GM12878 (cell line): ENCODE results near the gene XPC. TPM values are rescaled to one million over a fixed set of nuclear protein-coding genes. Genes with fewer than 3 reads are reported as not detected.

Source experiments
- ATAC-seq: fragments of 200-7000 bp; cut with Tn5 transposase; 3 replicates; pipeline ENCODE4 v1.9.1; 2020; ENCODE audit warnings: mild to moderate bottlenecking, moderate library complexity
- BruUV-seq: library from RNA; stranded (reverse); fragments of 400-500 nt; replicated peaks from 2 replicates; lab custom pipeline; 2021; lab: Mats Ljungman, UMichigan
- CTCF ChIA-PET: fragments of 300-600 bp; sonication (Branson Sonifier 250); formaldehyde crosslinking; extraction: SDS; loops from one replicate; lab custom pipeline; 2021; ENCODE audit warnings: inconsistent platforms; lab: Yijun Ruan, JAX
- POLR2A ChIA-PET: fragments of 350-600 bp; formaldehyde crosslinking; extraction: SDS; loops from one replicate; lab custom pipeline; 2021; ENCODE audit warnings: inconsistent platforms; lab: Charles Lee
- RAD21 ChIA-PET: fragments of 300-600 bp; sonication (Branson Sonifier 250); formaldehyde crosslinking; loops from one replicate; lab custom pipeline; 2023; ENCODE audit warnings: antibody characterized with exemption; ENCODE audit not compliant: unreplicated experiment; lab: Charles Lee
- SMC1A ChIA-PET: fragments of 300-600 bp; sonication (Branson Sonifier 250); formaldehyde crosslinking; loops from one replicate; lab custom pipeline; 2023; ENCODE audit not compliant: unreplicated experiment, uncharacterized antibody; lab: Charles Lee
- DNase-seq: peaks from one replicate; pipeline ENCODE4 v3.0.0-alpha.2; 2011; ENCODE audit warnings: low read depth, low spot score
- FAIRE-seq: peaks from 3 replicates; lab custom pipeline; 2011; peaks lifted over from hg19 to GRCh38; lab: Jason Lieb, UNC
- H2AFZ ChIP-seq: 2 replicates; pipeline ENCODE4 v1.6.0; 2011; ENCODE audit warnings: low read depth, low read length, control low read depth; ENCODE audit not compliant: control insufficient read depth
- H3K27ac ChIP-seq: 2 replicates; pipeline ENCODE4 v1.5.1; 2011; ENCODE audit warnings: control low read depth; ENCODE audit not compliant: control insufficient read depth, insufficient read depth
- H3K27me3 ChIP-seq, 2 experiments: replicated peaks in 1 of 2; 2 replicates each; pipeline versions ENCODE4 v1.6.0 to v1.6.1; 2011; ENCODE audit warnings: low read length in 1 of 2; ENCODE audit not compliant: control insufficient read depth in 2 of 2, insufficient read depth in 2 of 2
- H3K36me3 ChIP-seq, 2 experiments: 2 replicates each; pipeline ENCODE4 v1.5.1; 2011; ENCODE audit warnings: low read length in 1 of 2; ENCODE audit not compliant: control insufficient read depth in 2 of 2, insufficient read depth in 2 of 2
- H3K4me1 ChIP-seq: 2 replicates; pipeline ENCODE4 v1.6.1; 2011; ENCODE audit warnings: mild to moderate bottlenecking, low read length, moderate library complexity, mixed read lengths; ENCODE audit not compliant: control insufficient read depth, insufficient read depth
- H3K4me2 ChIP-seq: 2 replicates; pipeline ENCODE4 v1.6.0; 2011; ENCODE audit warnings: control low read depth; ENCODE audit not compliant: control insufficient read depth, insufficient read depth
- H3K4me3 ChIP-seq: fragments of 200-600 bp; sonication (generic); 2 replicates; pipeline ENCODE4 v1.5.1; 2016
- H3K79me2 ChIP-seq: 2 replicates; pipeline ENCODE4 v1.6.0; 2011; ENCODE audit warnings: low read length; ENCODE audit not compliant: control insufficient read depth, insufficient read depth
- H3K9ac ChIP-seq: 2 replicates; pipeline ENCODE4 v1.8.0; 2011; ENCODE audit warnings: low read length, control low read depth, mixed read lengths; ENCODE audit not compliant: control insufficient read depth, insufficient read depth
- H3K9me3 ChIP-seq: replicated peaks from 3 replicates; pipeline ENCODE4 v1.5.1; 2011; ENCODE audit warnings: mild to moderate bottlenecking, low read length; ENCODE audit not compliant: control insufficient read depth, insufficient read depth
- H4K20me1 ChIP-seq: 2 replicates; pipeline ENCODE4 v1.6.0; 2011; ENCODE audit not compliant: control insufficient read depth, insufficient read depth
- BACH1 ChIP-seq: fragments of 450-650 bp; IDR thresholded peaks from 2 replicates; pipeline ENCODE4 v1.6.1; 2017; ENCODE audit warnings: mild to moderate bottlenecking, borderline replicate concordance
- CHD1 ChIP-seq: IDR thresholded peaks from 2 replicates; pipeline ENCODE4 v1.6.1; 2012; ENCODE audit warnings: low read depth, low read length, improper control_type of control experiment
- EGR1 ChIP-seq, 2 experiments: IDR thresholded peaks; 1 replicate in 1 of 2; 2 replicates in 1 of 2; pipeline ENCODE4 v1.6.1; 2011 to 2012; ENCODE audit warnings: low read depth in 2 of 2, low read length in 2 of 2, borderline replicate concordance in 1 of 2, mild to moderate bottlenecking in 1 of 2, moderate library complexity in 1 of 2
- HDAC6 ChIP-seq: fragments of 200-600 bp; sonication (generic); IDR thresholded peaks from one replicate; pipeline ENCODE4 v1.8.0; 2017; ENCODE audit warnings: antibody characterized with exemption; ENCODE audit not compliant: unreplicated experiment
- MAX ChIP-seq: IDR thresholded peaks from 2 replicates; pipeline ENCODE4 v1.6.1; 2012; ENCODE audit warnings: low read depth, low read length, improper control_type of control experiment
- RCOR1 ChIP-seq: conservative IDR thresholded peaks from 2 replicates; pipeline ENCODE4 v1.6.1; 2012; ENCODE audit warnings: low read depth, low read length, improper control_type of control experiment
- SIN3A ChIP-seq: IDR thresholded peaks from 2 replicates; pipeline ENCODE4 v1.6.1; 2012; ENCODE audit warnings: low read depth, low read length, improper control_type of control experiment
- STAT1 ChIP-seq: fragments of 450-650 bp; conservative IDR thresholded peaks from 2 replicates; pipeline ENCODE4 v1.6.1; 2014; ENCODE audit warnings: antibody characterized with exemption, mild to moderate bottlenecking
- TCF3 ChIP-seq: IDR thresholded peaks from 2 replicates; pipeline ENCODE4 v1.6.1; 2012; ENCODE audit warnings: low read depth, mild to moderate bottlenecking, low read length, borderline replicate concordance; ENCODE audit not compliant: insufficient read depth
- ZBTB40 ChIP-seq: fragments of 450-650 bp; IDR thresholded peaks from 2 replicates; pipeline ENCODE4 v1.6.1; 2016; ENCODE audit warnings: mild to moderate bottlenecking, moderate library complexity, borderline replicate concordance
- ZNF217 ChIP-seq: fragments of 450-650 bp; IDR thresholded peaks from 2 replicates; pipeline ENCODE4 v1.6.1; 2017; ENCODE audit warnings: antibody characterized with exemption, mild to moderate bottlenecking
- WGBS: methylation state at CpG from one replicate; pipeline ENCODE4 v1.1.6; 2016; ENCODE audit warnings: low lambda C conversion rate; ENCODE audit not compliant: insufficient replicate concordance, insufficient coverage; ENCODE audit errors: missing lambda C conversion rate; 5-methylcytosine and 5-hydroxymethylcytosine counted together
- in situ Hi-C: fragments of 300-500 bp; cut with MboI; formaldehyde crosslinking; loops from 9 replicates; pipeline ENCODE4 v1.14.3; 2018; ENCODE audit warnings: mixed read lengths
- intact Hi-C: fragments of 100-400 bp; cut with micrococcal nuclease; formaldehyde crosslinking; loops from one replicate; pipeline ENCODE4 v1.14.2; 2022; ENCODE audit not compliant: unreplicated experiment
- polyA plus RNA-seq, 11 experiments: library from polyadenylated mRNA; depleted of rRNA in 4 of 11; unstranded in 6 of 11; stranded (reverse) in 5 of 11; fragments of >200 nt; fragmentation: Nextera tagmentation in 4 of 11; fragmentation: Illumina TruSeq in 1 of 11; extraction: Ambion mirVana in 4 of 11; extraction: Trizol in 1 of 11; gene quantifications; 1 replicate in 1 of 11; 2 replicates in 10 of 11; pipeline versions ENCODE4 v1.2.1 to v1.2.3, GENCODE V29; 2011 to 2016; ENCODE audit warnings: inconsistent platforms in 2 of 11, missing spikeins in 2 of 11, low read depth in 1 of 11
- total RNA-seq, 4 experiments: library from RNA; depleted of rRNA in 3 of 4; stranded (reverse); fragments of >200 nt in 3 of 4; fragmentation: Illumina TruSeq in 1 of 4; extraction: Trizol in 1 of 4; gene quantifications; 2 replicates each; pipeline versions ENCODE4 v1.2.1 to v1.2.3, GENCODE V29; 2013 to 2021
- TF ChIP-seq, protein P1 (sequence below): fragments of 450-650 bp; IDR thresholded peaks from 2 replicates; pipeline ENCODE4 v1.6.1; 2016; ENCODE audit warnings: mild to moderate bottlenecking

XPC gene
- total and polyA plus RNA-seq, 10 of the 15 experiments (the other 5 are each of a cell fraction or from before 2014, with no cell fraction given): 4.0 to 48.3 (median 29.8) TPM

- FAIRE-seq: no peak
- H2AFZ ChIP-seq: no peak overlapping the region
- CTCF ChIA-PET: no interaction called here
Observed at GRCh38 chr3:14154895-14155440, 23.4 kb downstream of the XPC start.

GRCh38 chr3:14154276-14154675, 24.1 kb downstream of the XPC start:
- Histone ChIP-seq H3K27me3 (no peaks in the 10 kb centered on the region), H3K27ac (no peak overlapping the region), H4K20me1 (no peaks in the 10 kb centered on the region), H3K4me3 (no peak overlapping the region), H3K36me3 (peaks cover 13 to 33% of the 10 kb centered on the region in 2 experiments), H3K9me3 (no peaks in the 10 kb centered on the region), H3K9ac (no peak overlapping the region), H3K4me2 (no peak overlapping the region), H3K4me1 (no peaks in the 10 kb centered on the region), H2AFZ (no peak overlapping the region), H3K79me2 (no peaks in the 10 kb centered on the region)
- RAD21 ChIA-PET: no interaction called here
- intact Hi-C loops (no loop called here), in situ Hi-C loops (no loop called here)
- 94% methylated on average over 5 of the region's 5 CpGs for WGBS
- POLR2A ChIA-PET: no interaction called here
- no peak for DNase-seq
- CTCF ChIA-PET: no interaction called here
- SMC1A ChIA-PET: no interaction called here
- FAIRE-seq: no peak
- ATAC-seq: no peak
- no TSS peak for BruUV-seq
- no peak for TF ChIP-seq RCOR1
- TF ChIP-seq TCF3: no peak
- TF ChIP-seq BACH1: no peak
- no peak for TF ChIP-seq EGR1 (IDR thresholded peaks at IDR 0.05; ENCODE audit: borderline replicate concordance in 1 of 2, low read depth in 2 of 2, low read length in 2 of 2)
- no peak for TF ChIP-seq SIN3A
- no peak for TF ChIP-seq CHD1
- no peak for TF ChIP-seq ZNF217
- TF ChIP-seq ZBTB40: no peak

More at GRCh38 chr3:14154895-14155440, 23.4 kb downstream of the XPC start:
- intact Hi-C loops (no loop called here), in situ Hi-C loops (no loop called here)
- Histone ChIP-seq H3K9me3 (no peaks in the 10 kb centered on the region), H3K27ac (no peak overlapping the region), H3K4me2 (no peak overlapping the region), H3K9ac (no peak overlapping the region), H3K4me1 (no peaks in the 10 kb centered on the region), H4K20me1 (no peaks in the 10 kb centered on the region), H3K27me3 (no peaks in the 10 kb centered on the region), H3K79me2 (no peaks in the 10 kb centered on the region), H3K36me3 (peaks cover 15 to 33% of the 10 kb centered on the region in 2 experiments), H3K4me3 (no peak overlapping the region)
- no peak for TF ChIP-seq HDAC6
- TF ChIP-seq STAT1: no peak
- no peak for TF ChIP-seq MAX
- TF ChIP-seq, protein P1, sequence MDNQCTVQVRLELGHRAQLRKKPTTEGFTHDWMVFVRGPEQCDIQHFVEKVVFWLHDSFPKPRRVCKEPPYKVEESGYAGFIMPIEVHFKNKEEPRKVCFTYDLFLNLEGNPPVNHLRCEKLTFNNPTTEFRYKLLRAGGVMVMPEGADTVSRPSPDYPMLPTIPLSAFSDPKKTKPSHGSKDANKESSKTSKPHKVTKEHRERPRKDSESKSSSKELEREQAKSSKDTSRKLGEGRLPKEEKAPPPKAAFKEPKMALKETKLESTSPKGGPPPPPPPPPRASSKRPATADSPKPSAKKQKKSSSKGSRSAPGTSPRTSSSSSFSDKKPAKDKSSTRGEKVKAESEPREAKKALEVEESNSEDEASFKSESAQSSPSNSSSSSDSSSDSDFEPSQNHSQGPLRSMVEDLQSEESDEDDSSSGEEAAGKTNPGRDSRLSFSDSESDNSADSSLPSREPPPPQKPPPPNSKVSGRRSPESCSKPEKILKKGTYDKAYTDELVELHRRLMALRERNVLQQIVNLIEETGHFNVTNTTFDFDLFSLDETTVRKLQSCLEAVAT: no peak
- ATAC-seq (no peak), DNase-seq (no peak)
- BruUV-seq: no TSS peak
- RAD21 ChIA-PET: no interaction called here
- WGBS: 88% methylated on average over 7 of the region's 7 CpGs
- POLR2A ChIA-PET: no interaction called here
- SMC1A ChIA-PET: no interaction called here
